K562 (cell line): ENCODE data around the gene RNF217. TPM values are rescaled to one million over a fixed set of nuclear protein-coding genes. Genes with fewer than 3 reads are reported as not detected.

Source experiments
- ATAC-seq: fragments of 200-7000 bp; cut with Tn5 transposase; 3 replicates; pipeline ENCODE4 v1.9.1; 2020; ENCODE audit warnings: moderate library complexity
- BruUV-seq: library from RNA; stranded (reverse); fragments of 400-500 nt; replicated peaks from 2 replicates; lab custom pipeline; 2021; lab: Mats Ljungman, UMichigan
- CTCF ChIA-PET: fragments of 300-600 bp; formaldehyde crosslinking; extraction: SDS; loops from one replicate; lab custom pipeline; 2021; ENCODE audit warnings: low intra/inter-chr PET ratio; lab: Yijun Ruan, JAX
- POLR2A ChIA-PET: fragments of 300-600, 350-650 bp; sonication (Branson Sonifier 250); formaldehyde crosslinking; extraction: SDS; loops from one replicate; lab custom pipeline; 2021; ENCODE audit warnings: antibody characterized with exemption, inconsistent platforms; lab: Yijun Ruan, JAX
- DNase-seq, 4 experiments: peaks; one replicate each; pipeline versions ENCODE4 v3.0.0 to v3.0.0-alpha.2; 2011 to 2018; ENCODE audit warnings: low spot score in 3 of 4, mixed read lengths in 3 of 4; ENCODE audit errors: extremely low read depth in 1 of 4
- FAIRE-seq: peaks from 2 replicates; lab custom pipeline; 2011; peaks lifted over from hg19 to GRCh38; lab: Jason Lieb, UNC
- H2AFZ ChIP-seq: 2 replicates; pipeline ENCODE4 v1.6.0; 2011; ENCODE audit warnings: low read depth, low read length, control low read depth, inconsistent platforms
- H3K27ac ChIP-seq: fragments of 200-600 bp; 3 replicates; pipeline ENCODE4 v1.8.0; 2011; ENCODE audit warnings: low read depth, mild to moderate bottlenecking, control low read depth, inconsistent platforms, low read length, moderate library complexity, mixed read lengths; ENCODE audit errors: extremely low read depth
- H3K27me3 ChIP-seq, 2 experiments: fragments of 300-600 bp in 1 of 2; 2 replicates in 1 of 2; 3 replicates in 1 of 2; pipeline versions ENCODE4 v1.6.0 to v1.8.0; 2011; ENCODE audit warnings: inconsistent platforms in 2 of 2, low read length in 2 of 2, mild to moderate bottlenecking in 1 of 2, mixed read lengths in 1 of 2, moderate library complexity in 1 of 2; ENCODE audit not compliant: control insufficient read depth in 2 of 2, insufficient read depth in 2 of 2
- H3K36me3 ChIP-seq: fragments of 300-600 bp; 3 replicates; pipeline ENCODE4 v1.8.0; 2011; ENCODE audit warnings: mild to moderate bottlenecking, low read length, inconsistent platforms; ENCODE audit not compliant: control insufficient read depth, insufficient read depth
- H3K4me1 ChIP-seq, 2 experiments: fragments of 200-600 bp in 1 of 2; replicated peaks in 1 of 2; 2 replicates in 1 of 2; 3 replicates in 1 of 2; pipeline versions ENCODE4 v1.5.1 to v1.8.0; 2011; ENCODE audit warnings: inconsistent platforms in 2 of 2, low read length in 2 of 2, mild to moderate bottlenecking in 1 of 2, mixed read lengths in 1 of 2, moderate library complexity in 1 of 2; ENCODE audit not compliant: control insufficient read depth in 2 of 2, insufficient read depth in 2 of 2
- H3K4me2 ChIP-seq: 2 replicates; pipeline ENCODE4 v1.6.1; 2011; ENCODE audit warnings: low read length, control low read depth, inconsistent platforms, mixed read lengths; ENCODE audit not compliant: insufficient read depth
- H3K4me3 ChIP-seq: fragments of 200-600 bp; sonication (generic), shearing (Covaris generic); 2 replicates; pipeline ENCODE4 v1.5.1; 2016; ENCODE audit warnings: control low read depth, inconsistent platforms
- H3K79me2 ChIP-seq: fragments of 200-600 bp; 3 replicates; pipeline ENCODE4 v1.8.0; 2011; ENCODE audit warnings: low read length, inconsistent platforms; ENCODE audit not compliant: control insufficient read depth, insufficient read depth
- H3K9ac ChIP-seq, 2 experiments: 2 replicates each; pipeline versions ENCODE4 v1.6.0 to v1.6.1; 2011; ENCODE audit warnings: low read depth in 2 of 2, low read length in 2 of 2, control low read depth in 1 of 2, inconsistent platforms in 1 of 2, mild to moderate bottlenecking in 1 of 2, mixed read lengths in 1 of 2; ENCODE audit not compliant: insufficient read depth in 1 of 2
- H3K9me1 ChIP-seq: one replicate; pipeline ENCODE4 v1.6.0; 2011; ENCODE audit warnings: inconsistent platforms, mild to moderate bottlenecking, low read length, moderate library complexity; ENCODE audit not compliant: control insufficient read depth, insufficient read depth
- H3K9me3 ChIP-seq: replicated peaks from 2 replicates; pipeline ENCODE4 v1.5.1; 2011; ENCODE audit warnings: low read depth, low read length, inconsistent platforms; ENCODE audit not compliant: control insufficient read depth, insufficient read depth
- H4K20me1 ChIP-seq: replicated peaks from 2 replicates; pipeline ENCODE4 v1.6.1; 2011; ENCODE audit warnings: low read length, inconsistent platforms, mixed read lengths; ENCODE audit not compliant: control insufficient read depth, insufficient read depth
- NBN ChIP-seq: fragments of 450-650 bp; IDR thresholded peaks from 2 replicates; pipeline ENCODE4 v1.6.1; 2016; ENCODE audit warnings: low read depth, mild to moderate bottlenecking
- NFATC3 ChIP-seq: fragments of 450-650 bp; IDR thresholded peaks from 2 replicates; pipeline ENCODE4 v1.6.1; 2017; ENCODE audit warnings: mild to moderate bottlenecking
- NKRF ChIP-seq: fragments of 450-650 bp; IDR thresholded peaks from 2 replicates; pipeline ENCODE4 v1.6.1; 2016; ENCODE audit warnings: borderline replicate concordance
- RBBP5 ChIP-seq: fragments of 200-600 bp; sonication (generic); IDR thresholded peaks from 2 replicates; pipeline ENCODE4 v1.6.1; 2012; ENCODE audit warnings: borderline replicate concordance, mild to moderate bottlenecking, low read length, control low read depth, inconsistent platforms; ENCODE audit not compliant: insufficient read depth, poor library complexity, severe bottlenecking
- USF1 ChIP-seq: sonication (generic); formaldehyde crosslinking; IDR thresholded peaks from 2 replicates; pipeline ENCODE4 v1.9.0; 2022; ENCODE audit warnings: mild to moderate bottlenecking, missing genetic modification reagents
- ZNF778 ChIP-seq: fragments of 450-650 bp; formaldehyde crosslinking; IDR thresholded peaks from 2 replicates; pipeline ENCODE4 v1.4.0; 2020; ENCODE audit warnings: mild to moderate bottlenecking, moderate library complexity
- WGBS: fragments of 100-300 bp; shearing (Covaris generic); methylation state at CpG from one replicate; pipeline ENCODE4 v1.1.6; 2016; ENCODE audit warnings: low coverage, mixed read lengths; ENCODE audit not compliant: insufficient coverage; ENCODE audit errors: missing lambda C conversion rate; 5-methylcytosine and 5-hydroxymethylcytosine counted together
- in situ Hi-C: fragments of 300-500 bp; cut with MboI; formaldehyde crosslinking; loops from 4 replicates; pipeline ENCODE4 v1.15.0; 2018; ENCODE audit warnings: inconsistent platforms, mixed read lengths
- intact Hi-C: fragments of 100-400 bp; cut with micrococcal nuclease; formaldehyde crosslinking; loops from 2 replicates; pipeline ENCODE4 v1.14.2; 2022
- polyA plus RNA-seq, 8 experiments: library from polyadenylated mRNA; depleted of rRNA in 4 of 8; stranded (reverse) in 5 of 8; unstranded in 3 of 8; fragments of >200 nt; fragmentation: Nextera tagmentation in 2 of 8; fragmentation: Illumina TruSeq in 1 of 8; extraction: Ambion mirVana in 2 of 8; extraction: Trizol in 1 of 8; gene quantifications; 2 replicates each; pipeline versions ENCODE4 v1.2.1 to v1.2.3, GENCODE V29; 2011 to 2014; ENCODE audit warnings: inconsistent platforms in 1 of 8, missing spikeins in 1 of 8
- total RNA-seq, 7 experiments: library from RNA; depleted of rRNA in 6 of 7; stranded (reverse); fragments of >200 nt in 6 of 7; fragmentation: Illumina TruSeq in 2 of 7; extraction: Trizol in 2 of 7; gene quantifications; 2 replicates each; pipeline versions ENCODE4 v1.2.1 to v1.2.3, GENCODE V29; 2011 to 2021; ENCODE audit warnings: low replicate concordance in 1 of 7

Gene RNF217
- total and polyA plus RNA-seq, 9 of the 15 experiments (the other 6 are each of a cell fraction or from before 2014, with no cell fraction given), result 2.9 to 25.6 (median 12.0) TPM

DNA sequence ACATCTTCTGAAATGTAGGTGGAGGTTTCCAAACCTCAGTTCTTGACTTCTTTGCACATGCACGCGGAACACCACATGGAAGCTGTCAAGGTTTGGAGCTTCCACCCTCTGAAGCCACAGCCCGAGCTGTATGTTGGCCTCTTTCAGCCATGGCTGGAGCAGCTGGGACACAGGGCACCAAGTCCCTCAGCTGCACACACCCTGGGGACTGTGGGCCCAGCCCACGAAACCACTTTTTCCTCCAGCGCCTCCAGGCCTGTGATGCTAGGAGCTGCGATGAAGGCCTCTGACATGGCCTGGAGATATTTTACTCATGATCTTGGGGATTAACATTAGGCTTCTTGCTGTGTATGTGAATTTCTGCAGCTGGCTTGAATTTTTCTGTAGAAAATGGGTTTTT, 68.7 kb downstream of the RNF217 start:
- 96% methylated on average over 6 of the region's 6 CpGs for WGBS
- H3K27ac ChIP-seq, result no peak overlapping the region
- intact Hi-C loops (no loop called here), in situ Hi-C loops (no loop called here)
- ATAC-seq (no peak; the same call in 2 of the 3 replicates), DNase-seq (no peak), FAIRE-seq (no peak)
- TF ChIP-seq NFATC3 (no peak), RBBP5 (no peak), NKRF (no peak), USF1 (CRISPR knock-in tag) (no peak), NBN (no peak), ZNF778 (CRISPR knock-in tag) (no peak)
- ChIA-PET CTCF (no interaction called here), POLR2A (no interaction called here)
- H4K20me1 ChIP-seq, result no peaks in the 10 kb centered on the region
- H3K9ac ChIP-seq, result no peak overlapping the region
- H3K4me2 ChIP-seq, result no peak overlapping the region
- no peaks in the 10 kb centered on the region for H3K27me3 ChIP-seq
- no TSS peak for BruUV-seq
- H3K9me3 ChIP-seq, result peaks cover 5% of the 10 kb centered on the region; the same call in 1 of the 2 replicates
- peaks cover 34% of the 10 kb centered on the region for H3K79me2 ChIP-seq
- no peaks in the 10 kb centered on the region for H3K9me1 ChIP-seq
- H3K36me3 ChIP-seq, result peaks cover 5% of the 10 kb centered on the region; the same call in 1 of the 3 replicates
- no peaks in the 10 kb centered on the region for H3K4me1 ChIP-seq
- H3K4me3 ChIP-seq, result no peak overlapping the region
- H2AFZ ChIP-seq, result no peak overlapping the region
